Loucy (cell line): ENCODE measurements around the gene MRPL52.

Source experiments
- H2AFZ ChIP-seq: fragments of 200-600 bp; sonication (generic); 2 replicates; pipeline ENCODE4 v1.6.0; 2016; ENCODE audit warnings: antibody characterized with exemption, mild to moderate bottlenecking, low read length, moderate library complexity
- H3F3A ChIP-seq: fragments of 200-600 bp; 2 replicates; pipeline ENCODE4 v1.6.0; 2016; ENCODE audit warnings: antibody characterized with exemption, low read depth, mild to moderate bottlenecking
- H3K27me3 ChIP-seq: fragments of 200-600 bp; sonication (generic); 2 replicates; pipeline ENCODE4 v1.6.1; 2014; ENCODE audit warnings: low read length, mild to moderate bottlenecking; ENCODE audit not compliant: insufficient read depth, poor library complexity, severe bottlenecking
- H3K36me3 ChIP-seq: fragments of 200-600 bp; sonication (generic); 2 replicates; pipeline ENCODE4 v1.6.1; 2016; ENCODE audit warnings: low read length; ENCODE audit not compliant: insufficient read depth
- H3K4me1 ChIP-seq: fragments of 200-600 bp; sonication (generic); 2 replicates; pipeline ENCODE4 v1.5.1; 2014; ENCODE audit warnings: low read length, mild to moderate bottlenecking; ENCODE audit not compliant: insufficient read depth, poor library complexity, severe bottlenecking
- H3K4me2 ChIP-seq: fragments of 200-600 bp; sonication (generic); 2 replicates; pipeline ENCODE4 v1.6.0; 2014; ENCODE audit warnings: antibody characterized with exemption, low read length, low read depth, mild to moderate bottlenecking; ENCODE audit not compliant: poor library complexity, severe bottlenecking
- H3K4me3 ChIP-seq: fragments of 200-600 bp; sonication (generic); 2 replicates; pipeline ENCODE4 v1.5.1; 2014; ENCODE audit warnings: low read length, mild to moderate bottlenecking, mixed read lengths; ENCODE audit not compliant: poor library complexity, severe bottlenecking
- H3K79me2 ChIP-seq: fragments of 200-600 bp; sonication (generic); 2 replicates; pipeline ENCODE4 v1.6.1; 2014; ENCODE audit warnings: low read length; ENCODE audit not compliant: insufficient read depth
- H3K9ac ChIP-seq: fragments of 200-600 bp; sonication (generic); 2 replicates; pipeline ENCODE4 v1.6.0; 2014; ENCODE audit warnings: mild to moderate bottlenecking, low read depth, low read length, moderate library complexity; ENCODE audit not compliant: poor library complexity, severe bottlenecking
- H3K9me2 ChIP-seq: fragments of 200-600 bp; sonication (generic); replicated peaks from 2 replicates; pipeline ENCODE4 v1.6.1; 2016; ENCODE audit warnings: low read depth, low read length, mixed read lengths
- H3K9me3 ChIP-seq: fragments of 200-600 bp; sonication (generic); 2 replicates; pipeline ENCODE4 v1.6.1; 2014; ENCODE audit warnings: mild to moderate bottlenecking, antibody characterized with exemption, low read length, low read depth; ENCODE audit not compliant: insufficient read depth
- H4K20me1 ChIP-seq: fragments of 200-600 bp; sonication (generic); 2 replicates; pipeline ENCODE4 v1.6.0; 2014; ENCODE audit warnings: antibody characterized with exemption, low read length, mild to moderate bottlenecking; ENCODE audit not compliant: insufficient read depth, poor library complexity, severe bottlenecking
- EZH2phosphoT487 ChIP-seq: fragments of 200-600 bp; IDR thresholded peaks from 2 replicates; pipeline ENCODE4 v1.6.1; 2018; ENCODE audit warnings: antibody characterized with exemption, mild to moderate bottlenecking, moderate library complexity, borderline replicate concordance
- TF ChIP-seq, protein P1 (sequence below): fragments of 200-600 bp; sonication (generic); conservative IDR thresholded peaks from 2 replicates; pipeline ENCODE4 v1.5.1; 2014; ENCODE audit warnings: mild to moderate bottlenecking, antibody characterized with exemption, low read length

Gene MRPL52

GRCh38 chr14:22845821-22846625, 16.3 kb downstream of the MRPL52 start:
- H3F3A ChIP-seq = no peaks in the 10 kb centered on the region
- no peak overlapping the region for H2AFZ ChIP-seq
- H3K4me3 ChIP-seq = no peak overlapping the region
- H3K27me3 ChIP-seq = peaks cover 4% of the 10 kb centered on the region
- H3K9me3 ChIP-seq = no peaks in the 10 kb centered on the region
- peaks cover 7% of the 10 kb centered on the region for H3K4me1 ChIP-seq
- no peaks in the 10 kb centered on the region for H3K9me2 ChIP-seq
- H4K20me1 ChIP-seq = no peaks in the 10 kb centered on the region
- no peak for TF ChIP-seq EZH2phosphoT487
- TF ChIP-seq, protein P1, sequence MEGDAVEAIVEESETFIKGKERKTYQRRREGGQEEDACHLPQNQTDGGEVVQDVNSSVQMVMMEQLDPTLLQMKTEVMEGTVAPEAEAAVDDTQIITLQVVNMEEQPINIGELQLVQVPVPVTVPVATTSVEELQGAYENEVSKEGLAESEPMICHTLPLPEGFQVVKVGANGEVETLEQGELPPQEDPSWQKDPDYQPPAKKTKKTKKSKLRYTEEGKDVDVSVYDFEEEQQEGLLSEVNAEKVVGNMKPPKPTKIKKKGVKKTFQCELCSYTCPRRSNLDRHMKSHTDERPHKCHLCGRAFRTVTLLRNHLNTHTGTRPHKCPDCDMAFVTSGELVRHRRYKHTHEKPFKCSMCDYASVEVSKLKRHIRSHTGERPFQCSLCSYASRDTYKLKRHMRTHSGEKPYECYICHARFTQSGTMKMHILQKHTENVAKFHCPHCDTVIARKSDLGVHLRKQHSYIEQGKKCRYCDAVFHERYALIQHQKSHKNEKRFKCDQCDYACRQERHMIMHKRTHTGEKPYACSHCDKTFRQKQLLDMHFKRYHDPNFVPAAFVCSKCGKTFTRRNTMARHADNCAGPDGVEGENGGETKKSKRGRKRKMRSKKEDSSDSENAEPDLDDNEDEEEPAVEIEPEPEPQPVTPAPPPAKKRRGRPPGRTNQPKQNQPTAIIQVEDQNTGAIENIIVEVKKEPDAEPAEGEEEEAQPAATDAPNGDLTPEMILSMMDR = no peak
- H3K4me2 ChIP-seq = no peak overlapping the region
- no peaks in the 10 kb centered on the region for H3K36me3 ChIP-seq
- H3K79me2 ChIP-seq = no peaks in the 10 kb centered on the region
- H3K9ac ChIP-seq = no peak overlapping the region

- Histone ChIP-seq H3K27me3 (peaks cover 4% of the 10 kb centered on the region), H3K4me1 (peaks cover 12% of the 10 kb centered on the region), H3F3A (no peaks in the 10 kb centered on the region), H3K36me3 (no peaks in the 10 kb centered on the region), H3K9me2 (no peaks in the 10 kb centered on the region), H3K4me3 (no peak overlapping the region), H3K4me2 (no peak overlapping the region), H3K9ac (no peak overlapping the region), H3K79me2 (no peaks in the 10 kb centered on the region), H4K20me1 (no peaks in the 10 kb centered on the region), H3K9me3 (no peaks in the 10 kb centered on the region), H2AFZ (no peak overlapping the region)
- TF ChIP-seq, protein P1 = no peak
- TF ChIP-seq EZH2phosphoT487 = no peak
Measured at GRCh38 chr14:22846811-22847307, 17.2 kb downstream of the MRPL52 start.

DNA sequence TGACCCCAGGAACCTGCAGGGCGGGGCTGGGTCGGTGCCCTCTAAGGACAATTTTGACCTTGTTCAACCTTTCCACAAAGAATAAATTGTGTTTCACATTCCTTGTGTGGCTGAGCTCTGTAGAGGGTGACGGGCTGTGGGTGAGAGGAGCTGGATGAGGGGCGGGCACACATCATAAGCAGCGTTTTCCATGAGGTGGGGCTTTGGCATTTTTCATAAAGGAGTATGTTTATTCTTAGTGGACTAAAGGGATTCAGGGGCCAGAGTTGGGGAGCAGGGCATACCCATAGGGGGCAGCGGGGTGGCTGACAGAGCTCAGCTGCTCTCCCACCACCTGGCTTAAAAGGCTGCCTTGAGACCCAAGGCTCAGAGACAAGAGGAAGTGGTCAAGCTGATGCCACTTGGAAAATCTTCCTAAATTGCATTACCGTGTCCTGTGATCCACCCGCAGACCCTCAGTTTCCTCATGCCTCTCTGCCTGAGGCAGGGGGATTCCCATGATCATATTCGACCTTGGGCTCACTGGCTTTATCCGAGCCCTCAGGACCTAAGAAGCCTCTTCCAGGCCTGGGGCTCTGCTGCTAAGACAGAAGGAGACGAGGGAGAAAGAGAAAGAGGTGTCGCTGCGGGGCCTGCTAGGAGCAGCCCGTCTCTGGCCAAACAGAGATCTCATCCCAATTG, 18.1 kb downstream of the MRPL52 start:
- no peaks in the 10 kb centered on the region for H3K36me3 ChIP-seq
- TF ChIP-seq, protein P1 = peak; percentile 43; the same call in 1 of the 2 replicates
- no peak for TF ChIP-seq EZH2phosphoT487
- no peak overlapping the region for H3K4me3 ChIP-seq
- H3K9me3 ChIP-seq = no peaks in the 10 kb centered on the region
- no peak overlapping the region for H2AFZ ChIP-seq
- peaks cover 12% of the 10 kb centered on the region for H3K4me1 ChIP-seq
- H4K20me1 ChIP-seq = no peaks in the 10 kb centered on the region
- H3K9me2 ChIP-seq = no peaks in the 10 kb centered on the region
- H3F3A ChIP-seq = no peaks in the 10 kb centered on the region
- H3K79me2 ChIP-seq = no peaks in the 10 kb centered on the region
- H3K9ac ChIP-seq = no peak overlapping the region
- H3K27me3 ChIP-seq = peaks cover 4% of the 10 kb centered on the region
- no peak overlapping the region for H3K4me2 ChIP-seq
